Panc1 (cell line): ENCODE measurements around the gene AP3M1.

Experiments
- CTCF ChIP-seq: fragments of 450-650 bp; IDR thresholded peaks from 2 replicates; pipeline ENCODE4 v1.5.1; 2017; ENCODE audit warnings: mild to moderate bottlenecking
- POLR2AphosphoS5 ChIP-seq: IDR thresholded peaks from 2 replicates; pipeline ENCODE4 v1.6.1; 2012; ENCODE audit warnings: mild to moderate bottlenecking, low read depth, low read length, moderate library complexity
- TF ChIP-seq, protein P1 (sequence below), 2 experiments: IDR thresholded peaks; 2 replicates each; pipeline ENCODE4 v1.6.1; 2011 to 2012; ENCODE audit warnings: low read depth in 2 of 2, control low read depth in 1 of 2, low read length in 1 of 2, mild to moderate bottlenecking in 1 of 2, moderate library complexity in 1 of 2; ENCODE audit not compliant: insufficient read depth in 1 of 2

GRCh38 chr10:74109452-74109851 lies 41.2 kb downstream of the AP3M1 start:
- TF ChIP-seq CTCF (no peak), POLR2AphosphoS5 (no peak)
- TF ChIP-seq, protein P1, sequence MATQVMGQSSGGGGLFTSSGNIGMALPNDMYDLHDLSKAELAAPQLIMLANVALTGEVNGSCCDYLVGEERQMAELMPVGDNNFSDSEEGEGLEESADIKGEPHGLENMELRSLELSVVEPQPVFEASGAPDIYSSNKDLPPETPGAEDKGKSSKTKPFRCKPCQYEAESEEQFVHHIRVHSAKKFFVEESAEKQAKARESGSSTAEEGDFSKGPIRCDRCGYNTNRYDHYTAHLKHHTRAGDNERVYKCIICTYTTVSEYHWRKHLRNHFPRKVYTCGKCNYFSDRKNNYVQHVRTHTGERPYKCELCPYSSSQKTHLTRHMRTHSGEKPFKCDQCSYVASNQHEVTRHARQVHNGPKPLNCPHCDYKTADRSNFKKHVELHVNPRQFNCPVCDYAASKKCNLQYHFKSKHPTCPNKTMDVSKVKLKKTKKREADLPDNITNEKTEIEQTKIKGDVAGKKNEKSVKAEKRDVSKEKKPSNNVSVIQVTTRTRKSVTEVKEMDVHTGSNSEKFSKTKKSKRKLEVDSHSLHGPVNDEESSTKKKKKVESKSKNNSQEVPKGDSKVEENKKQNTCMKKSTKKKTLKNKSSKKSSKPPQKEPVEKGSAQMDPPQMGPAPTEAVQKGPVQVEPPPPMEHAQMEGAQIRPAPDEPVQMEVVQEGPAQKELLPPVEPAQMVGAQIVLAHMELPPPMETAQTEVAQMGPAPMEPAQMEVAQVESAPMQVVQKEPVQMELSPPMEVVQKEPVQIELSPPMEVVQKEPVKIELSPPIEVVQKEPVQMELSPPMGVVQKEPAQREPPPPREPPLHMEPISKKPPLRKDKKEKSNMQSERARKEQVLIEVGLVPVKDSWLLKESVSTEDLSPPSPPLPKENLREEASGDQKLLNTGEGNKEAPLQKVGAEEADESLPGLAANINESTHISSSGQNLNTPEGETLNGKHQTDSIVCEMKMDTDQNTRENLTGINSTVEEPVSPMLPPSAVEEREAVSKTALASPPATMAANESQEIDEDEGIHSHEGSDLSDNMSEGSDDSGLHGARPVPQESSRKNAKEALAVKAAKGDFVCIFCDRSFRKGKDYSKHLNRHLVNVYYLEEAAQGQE (IDR thresholded peaks at IDR 0.05; ENCODE audit: insufficient read depth in 1 of 2, low read depth in 2 of 2, low read length in 1 of 2) = no peak
